Thyroid gland (tissue), 4 donors: ENCODE results near the gene ABCC2.

Experiments
- POLR2A ChIP-seq, 2 donors: fragments of 450-650 bp; IDR thresholded peaks; one replicate each; pipeline ENCODE4 v1.6.1; 2017; ENCODE audit warnings: antibody characterized with exemption in 2 of 2, mild to moderate bottlenecking in 2 of 2, moderate library complexity in 1 of 2
- TF ChIP-seq, protein P1 (sequence below), 6 experiments: fragments of 200-600 bp in 3 of 6; fragments of 450-650 bp in 3 of 6; sonication (generic) in 3 of 6; IDR thresholded peaks; one replicate each; pipeline ENCODE4 v1.5.1; 2016 to 2019; ENCODE audit warnings: antibody characterized with exemption in 6 of 6, mild to moderate bottlenecking in 2 of 6, inconsistent platforms in 1 of 6, moderate library complexity in 1 of 6

DNA sequence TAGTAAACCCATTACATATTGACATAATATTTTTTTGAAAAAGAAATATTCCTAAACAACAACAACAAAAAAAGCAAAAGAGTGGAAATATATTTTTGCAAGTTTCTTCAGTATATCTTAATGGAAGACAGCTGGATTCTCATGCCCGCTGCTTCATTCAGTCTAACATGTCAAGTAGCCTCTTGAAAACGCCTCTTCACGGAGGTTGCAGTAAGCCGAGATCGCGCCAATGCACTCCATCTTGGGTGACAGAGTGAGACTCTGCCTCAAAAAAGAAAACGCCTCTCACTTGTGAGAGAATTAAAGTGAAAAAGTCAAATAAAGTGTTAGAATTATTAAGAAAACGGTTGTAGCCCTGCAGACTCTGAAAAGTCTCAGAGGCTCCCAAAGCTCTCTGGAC, 49.1 kb upstream of the ABCC2 start:
- TF ChIP-seq, protein P1, sequence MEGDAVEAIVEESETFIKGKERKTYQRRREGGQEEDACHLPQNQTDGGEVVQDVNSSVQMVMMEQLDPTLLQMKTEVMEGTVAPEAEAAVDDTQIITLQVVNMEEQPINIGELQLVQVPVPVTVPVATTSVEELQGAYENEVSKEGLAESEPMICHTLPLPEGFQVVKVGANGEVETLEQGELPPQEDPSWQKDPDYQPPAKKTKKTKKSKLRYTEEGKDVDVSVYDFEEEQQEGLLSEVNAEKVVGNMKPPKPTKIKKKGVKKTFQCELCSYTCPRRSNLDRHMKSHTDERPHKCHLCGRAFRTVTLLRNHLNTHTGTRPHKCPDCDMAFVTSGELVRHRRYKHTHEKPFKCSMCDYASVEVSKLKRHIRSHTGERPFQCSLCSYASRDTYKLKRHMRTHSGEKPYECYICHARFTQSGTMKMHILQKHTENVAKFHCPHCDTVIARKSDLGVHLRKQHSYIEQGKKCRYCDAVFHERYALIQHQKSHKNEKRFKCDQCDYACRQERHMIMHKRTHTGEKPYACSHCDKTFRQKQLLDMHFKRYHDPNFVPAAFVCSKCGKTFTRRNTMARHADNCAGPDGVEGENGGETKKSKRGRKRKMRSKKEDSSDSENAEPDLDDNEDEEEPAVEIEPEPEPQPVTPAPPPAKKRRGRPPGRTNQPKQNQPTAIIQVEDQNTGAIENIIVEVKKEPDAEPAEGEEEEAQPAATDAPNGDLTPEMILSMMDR (IDR thresholded peaks at IDR 0.05), result no peak
- no peak for TF ChIP-seq POLR2A (IDR thresholded peaks at IDR 0.05)
